Astrocyte (in vitro differentiated cells and primary cell): ENCODE data around the gene ALPK3. TPM values are rescaled to one million over a fixed set of nuclear protein-coding genes. Genes with fewer than 3 reads are reported as not detected.

Source experiments
- DNase-seq: peaks from one replicate; pipeline ENCODE4 v3.0.0-alpha.2; 2010; ENCODE audit warnings: low read depth
- FAIRE-seq: peaks from 2 replicates; lab custom pipeline; 2011; peaks lifted over from hg19 to GRCh38; lab: Jason Lieb, UNC
- H2AFZ ChIP-seq: 2 replicates; pipeline ENCODE4 v1.6.0; 2012; ENCODE audit warnings: low read depth, low read length, inconsistent platforms
- H3K27ac ChIP-seq: 2 replicates; pipeline ENCODE4 v1.5.1; 2011; ENCODE audit warnings: low read depth, low read length, inconsistent platforms
- H3K27me3 ChIP-seq: 2 replicates; pipeline ENCODE4 v1.6.0; 2011; ENCODE audit warnings: low read length, inconsistent platforms; ENCODE audit not compliant: insufficient read depth
- H3K36me3 ChIP-seq: 2 replicates; pipeline ENCODE4 v1.5.1; 2011; ENCODE audit warnings: low read length, inconsistent platforms; ENCODE audit not compliant: insufficient read depth
- H3K4me1 ChIP-seq: 2 replicates; pipeline ENCODE4 v1.5.1; 2011; ENCODE audit warnings: low read length, inconsistent platforms; ENCODE audit not compliant: insufficient read depth
- H3K4me2 ChIP-seq: 2 replicates; pipeline ENCODE4 v1.6.0; 2012; ENCODE audit warnings: low read length, inconsistent platforms
- H3K4me3 ChIP-seq: 2 replicates; pipeline ENCODE4 v1.5.1; 2011; ENCODE audit warnings: low read depth, mild to moderate bottlenecking, low read length, inconsistent platforms; ENCODE audit not compliant: insufficient read depth
- H3K79me2 ChIP-seq: 2 replicates; pipeline ENCODE4 v1.6.0; 2012; ENCODE audit warnings: mild to moderate bottlenecking, low read length, inconsistent platforms; ENCODE audit not compliant: insufficient read depth
- H3K9ac ChIP-seq: 2 replicates; pipeline ENCODE4 v1.6.0; 2012; ENCODE audit warnings: mild to moderate bottlenecking, low read length, inconsistent platforms
- H3K9me3 ChIP-seq: 2 replicates; pipeline ENCODE4 v1.5.1; 2012; ENCODE audit warnings: low read depth, mild to moderate bottlenecking, low read length, inconsistent platforms; ENCODE audit not compliant: insufficient read depth
- H4K20me1 ChIP-seq: 2 replicates; pipeline ENCODE4 v1.6.0; 2012; ENCODE audit warnings: low read length, inconsistent platforms; ENCODE audit not compliant: insufficient read depth
- H3K27ac Mint-ChIP-seq: one replicate; pipeline ENCODE4 v1.8.0; 2021; ENCODE audit warnings: mild to moderate bottlenecking, mixed read lengths; ENCODE audit not compliant: unreplicated experiment
- H3K27me3 Mint-ChIP-seq: one replicate; pipeline ENCODE4 v1.8.0; 2021; ENCODE audit warnings: low read depth, mixed read lengths; ENCODE audit not compliant: unreplicated experiment
- H3K36me3 Mint-ChIP-seq: one replicate; pipeline ENCODE4 v1.8.0; 2021; ENCODE audit warnings: low read depth, mixed read lengths; ENCODE audit not compliant: unreplicated experiment
- H3K4me1 Mint-ChIP-seq: one replicate; pipeline ENCODE4 v1.8.0; 2021; ENCODE audit warnings: low read depth, mixed read lengths; ENCODE audit not compliant: unreplicated experiment
- H3K4me3 Mint-ChIP-seq: one replicate; pipeline ENCODE4 v1.8.0; 2021; ENCODE audit warnings: mild to moderate bottlenecking, moderate library complexity, mixed read lengths; ENCODE audit not compliant: unreplicated experiment
- H3K9me3 Mint-ChIP-seq: one replicate; pipeline ENCODE4 v1.8.0; 2021; ENCODE audit warnings: mild to moderate bottlenecking, mixed read lengths; ENCODE audit not compliant: unreplicated experiment
- EZH2 ChIP-seq: IDR thresholded peaks from 2 replicates; pipeline ENCODE4 v1.6.1; 2012; ENCODE audit warnings: mild to moderate bottlenecking, low read length, inconsistent platforms; ENCODE audit not compliant: insufficient read depth
- total RNA-seq: library from RNA; stranded (reverse); gene quantifications from 2 replicates; pipeline ENCODE4 v1.2.1, GENCODE V29; 2021
- TF ChIP-seq, protein P1 (sequence below): IDR thresholded peaks from 2 replicates; pipeline ENCODE4 v1.5.1; 2011; ENCODE audit warnings: low read depth, mild to moderate bottlenecking, inconsistent platforms, low read length, moderate library complexity; ENCODE audit not compliant: insufficient read depth

Gene ALPK3
- total RNA-seq, 1 donor from 2014 or later: 9.1 TPM

DNA sequence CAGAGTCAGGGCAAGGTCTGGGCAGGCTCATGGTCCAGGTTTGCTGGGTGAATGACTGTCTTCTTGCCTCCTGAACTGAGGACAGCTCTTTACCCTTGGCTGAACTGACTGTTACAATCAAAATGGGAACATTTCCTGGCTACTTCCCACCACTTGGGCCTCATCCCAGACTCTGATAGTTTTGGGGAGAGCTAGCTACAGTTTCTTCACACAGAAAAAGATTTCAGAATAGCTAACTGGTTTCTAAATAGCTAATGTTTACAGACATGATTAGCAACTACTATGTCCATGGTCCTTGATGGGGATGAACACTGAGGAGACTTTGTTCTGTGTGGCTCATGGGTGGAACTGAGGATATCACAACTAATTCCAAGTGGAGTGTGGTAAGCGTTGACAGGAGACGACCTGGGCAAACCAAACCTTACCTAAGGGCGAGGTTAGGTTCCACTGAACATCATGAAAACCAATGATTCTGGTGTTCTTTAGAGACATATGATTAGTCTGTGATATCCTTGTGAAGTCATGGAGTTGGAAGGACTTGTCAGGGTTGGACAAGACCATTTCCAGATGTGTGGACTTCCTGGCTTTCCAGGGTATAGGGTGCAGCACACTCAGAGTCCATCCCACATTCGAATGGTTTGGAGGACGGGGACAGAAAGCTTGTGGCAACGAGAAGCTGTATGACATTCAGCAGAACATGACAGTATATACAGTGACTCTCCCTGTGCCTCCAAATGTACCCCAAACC lies 7.3 kb downstream of the ALPK3 start:
- peaks cover 2% of the 10 kb centered on the region for H3K4me1 Mint-ChIP-seq
- no peaks in the 10 kb centered on the region for H4K20me1 ChIP-seq
- no peak for FAIRE-seq
- no peak for DNase-seq
- no peak overlapping the region for H3K9ac ChIP-seq
- no peaks in the 10 kb centered on the region for H3K36me3 ChIP-seq
- no peaks in the 10 kb centered on the region for H3K9me3 ChIP-seq
- H3K27ac ChIP-seq: no peak overlapping the region
- no peak overlapping the region for H3K4me3 ChIP-seq
- peaks cover 9% of the 10 kb centered on the region for H3K36me3 Mint-ChIP-seq
- no peaks in the 10 kb centered on the region for H3K27me3 ChIP-seq
- peaks cover 3% of the 10 kb centered on the region for H3K27me3 Mint-ChIP-seq
- H3K27ac Mint-ChIP-seq: no peak overlapping the region
- no peaks in the 10 kb centered on the region for H3K9me3 Mint-ChIP-seq
- no peak overlapping the region for H3K4me2 ChIP-seq
- TF ChIP-seq EZH2: no peak
- TF ChIP-seq, protein P1, sequence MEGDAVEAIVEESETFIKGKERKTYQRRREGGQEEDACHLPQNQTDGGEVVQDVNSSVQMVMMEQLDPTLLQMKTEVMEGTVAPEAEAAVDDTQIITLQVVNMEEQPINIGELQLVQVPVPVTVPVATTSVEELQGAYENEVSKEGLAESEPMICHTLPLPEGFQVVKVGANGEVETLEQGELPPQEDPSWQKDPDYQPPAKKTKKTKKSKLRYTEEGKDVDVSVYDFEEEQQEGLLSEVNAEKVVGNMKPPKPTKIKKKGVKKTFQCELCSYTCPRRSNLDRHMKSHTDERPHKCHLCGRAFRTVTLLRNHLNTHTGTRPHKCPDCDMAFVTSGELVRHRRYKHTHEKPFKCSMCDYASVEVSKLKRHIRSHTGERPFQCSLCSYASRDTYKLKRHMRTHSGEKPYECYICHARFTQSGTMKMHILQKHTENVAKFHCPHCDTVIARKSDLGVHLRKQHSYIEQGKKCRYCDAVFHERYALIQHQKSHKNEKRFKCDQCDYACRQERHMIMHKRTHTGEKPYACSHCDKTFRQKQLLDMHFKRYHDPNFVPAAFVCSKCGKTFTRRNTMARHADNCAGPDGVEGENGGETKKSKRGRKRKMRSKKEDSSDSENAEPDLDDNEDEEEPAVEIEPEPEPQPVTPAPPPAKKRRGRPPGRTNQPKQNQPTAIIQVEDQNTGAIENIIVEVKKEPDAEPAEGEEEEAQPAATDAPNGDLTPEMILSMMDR: no peak
- H2AFZ ChIP-seq: no peak overlapping the region
- H3K4me3 Mint-ChIP-seq: no peak overlapping the region
- H3K79me2 ChIP-seq: no peaks in the 10 kb centered on the region
- H3K4me1 ChIP-seq: no peaks in the 10 kb centered on the region

DNA sequence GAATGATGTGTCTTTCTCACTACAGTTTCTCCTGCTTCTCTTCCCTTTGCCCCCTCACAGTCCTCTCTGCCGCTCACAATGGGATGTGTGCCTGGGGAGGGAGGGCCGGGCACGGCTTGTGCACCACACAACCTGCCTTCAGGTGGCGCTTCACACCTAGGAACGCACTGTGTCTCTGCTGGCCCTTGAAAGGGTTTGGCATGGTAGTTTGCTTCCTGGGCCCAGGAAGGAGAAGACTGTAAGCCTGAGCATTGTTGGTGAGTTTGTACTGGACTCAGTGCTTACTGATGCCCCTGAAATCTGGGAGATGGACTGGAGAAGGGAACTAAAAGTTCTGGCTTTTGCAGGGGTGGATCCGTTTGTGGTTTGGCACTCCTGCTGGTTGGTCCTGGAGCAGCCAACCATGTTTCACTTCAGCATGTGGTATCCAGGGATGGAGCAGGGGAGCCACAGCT lies 9.2 kb downstream of the ALPK3 start:
- H4K20me1 ChIP-seq: no peaks in the 10 kb centered on the region
- H3K4me1 Mint-ChIP-seq: peaks cover 2% of the 10 kb centered on the region
- no peaks in the 10 kb centered on the region for H3K9me3 Mint-ChIP-seq
- H3K27me3 Mint-ChIP-seq: peaks cover 3% of the 10 kb centered on the region
- H3K4me3 Mint-ChIP-seq: no peak overlapping the region
- H3K4me3 ChIP-seq: no peak overlapping the region
- no peak for TF ChIP-seq EZH2
- TF ChIP-seq, protein P1: no peak
- no peaks in the 10 kb centered on the region for H3K27me3 ChIP-seq
- H3K4me2 ChIP-seq: no peak overlapping the region
- H3K4me1 ChIP-seq: no peaks in the 10 kb centered on the region
- no peaks in the 10 kb centered on the region for H3K79me2 ChIP-seq
- no peak for FAIRE-seq
- no peak overlapping the region for H3K27ac Mint-ChIP-seq
- H3K27ac ChIP-seq: no peak overlapping the region
- no peak overlapping the region for H2AFZ ChIP-seq
- no peak for DNase-seq
- peaks cover 9% of the 10 kb centered on the region for H3K36me3 Mint-ChIP-seq
- H3K9ac ChIP-seq: no peak overlapping the region
- H3K9me3 ChIP-seq: no peaks in the 10 kb centered on the region
- H3K36me3 ChIP-seq: no peaks in the 10 kb centered on the region

DNA sequence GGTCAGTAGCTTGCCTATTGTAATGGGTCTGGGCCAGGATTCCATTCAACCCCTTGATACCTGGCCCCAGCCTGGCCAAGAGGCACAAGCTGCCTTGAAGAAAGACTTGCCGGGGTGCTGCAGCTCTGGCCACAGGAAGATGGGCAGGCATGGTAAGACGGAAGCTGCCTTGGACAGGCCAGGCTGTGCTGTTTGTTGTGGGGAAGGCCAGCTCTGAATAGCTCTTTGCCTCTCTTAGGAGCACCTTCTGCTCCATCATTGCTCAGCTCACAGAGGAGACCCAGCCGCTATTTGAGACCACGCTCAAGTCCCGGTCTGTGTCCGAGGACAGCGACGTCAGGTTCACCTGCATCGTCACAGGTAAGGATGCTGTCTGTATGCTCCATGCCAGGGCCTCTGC lies 10.1 kb downstream of the ALPK3 start:
- Histone ChIP-seq H3K4me3 (no peak overlapping the region), H2AFZ (no peak overlapping the region), H3K27me3 (no peaks in the 10 kb centered on the region), H3K27ac (no peak overlapping the region), H4K20me1 (no peaks in the 10 kb centered on the region), H3K79me2 (no peaks in the 10 kb centered on the region), H3K9ac (no peak overlapping the region), H3K4me2 (no peak overlapping the region), H3K9me3 (no peaks in the 10 kb centered on the region), H3K4me1 (no peaks in the 10 kb centered on the region), H3K36me3 (no peaks in the 10 kb centered on the region)
- DNase-seq (no peak), FAIRE-seq (no peak)
- Mint-ChIP-seq H3K4me1 (no peaks in the 10 kb centered on the region), H3K27ac (no peak overlapping the region), H3K9me3 (no peaks in the 10 kb centered on the region), H3K36me3 (peaks cover 7% of the 10 kb centered on the region), H3K4me3 (no peak overlapping the region), H3K27me3 (peaks cover 2% of the 10 kb centered on the region)
- TF ChIP-seq EZH2: no peak
- TF ChIP-seq, protein P1: no peak
